Ovary (tissue), 9 donors: ENCODE data around the gene ZNF841. TPM values are rescaled to one million over a fixed set of nuclear protein-coding genes. Genes with fewer than 3 reads are reported as not detected.

Source experiments
- DNase-seq, 5 donors: peaks; one replicate each; pipeline ENCODE4 v3.0.0-alpha.2; 2019 to 2020
- H3K27ac ChIP-seq, 2 donors: fragments of 200-600 bp; one replicate each; pipeline versions ENCODE4 v1.5.1 to v1.8.0; 2019 to 2022
- H3K27me3 ChIP-seq: fragments of 200-600 bp; one replicate; pipeline ENCODE4 v1.8.0; 2022
- H3K36me3 ChIP-seq: fragments of 200-600 bp; sonication (generic); one replicate; pipeline ENCODE4 v1.5.1; 2019
- H3K4me1 ChIP-seq: one replicate; pipeline ENCODE4 v1.8.1; 2013; ENCODE audit warnings: mild to moderate bottlenecking, moderate library complexity; ENCODE audit not compliant: insufficient read depth
- H3K4me3 ChIP-seq: fragments of 200-600 bp; sonication (generic); one replicate; pipeline ENCODE4 v1.5.1; 2017
- H3K9me3 ChIP-seq, 2 donors: fragments of 200-600 bp in 1 of 2; sonication (generic) in 1 of 2; one replicate each; pipeline versions ENCODE4 v1.5.1 to v1.8.1; 2013 to 2019; ENCODE audit warnings: mild to moderate bottlenecking in 1 of 2, moderate library complexity in 1 of 2
- EP300 ChIP-seq: sonication (generic); formaldehyde crosslinking; IDR thresholded peaks from one replicate; pipeline ENCODE4 v1.6.1; 2017; ENCODE audit warnings: antibody characterized with exemption
- POLR2A ChIP-seq: fragments of 450-650 bp; IDR thresholded peaks from one replicate; pipeline ENCODE4 v1.6.1; 2017; ENCODE audit warnings: antibody characterized with exemption, mild to moderate bottlenecking, moderate library complexity
- WGBS, 3 donors: extraction: QIAGEN DNeasy Blood & Tissue Kit in 1 of 3; methylation state at CpG; one replicate each; pipeline versions ENCODE4 v1.1.5 to v1.1.7; 2013 to 2017; 5-methylcytosine and 5-hydroxymethylcytosine counted together
- intact Hi-C, 4 donors: fragments of 100-400 bp; cut with DNase I; formaldehyde crosslinking; loops; one replicate each; pipeline versions ENCODE4 v1.11.0 to v1.15.1; 2022 to 2023
- polyA plus RNA-seq, 2 donors: library from polyadenylated mRNA; stranded (reverse); fragments of 200-250 nt in 1 of 2; fragments of 350-450 nt in 1 of 2; fragmentation: Illumina TruSeq in 1 of 2; extraction: RNeasy Lipid Tissue Mini Kit (QIAGEN cat#74804) in 1 of 2; gene quantifications; one replicate each; pipeline ENCODE4 v1.2.3, GENCODE V29; 2013 to 2014
- total RNA-seq, 7 donors: library from RNA; depleted of rRNA in 2 of 7; stranded (reverse); fragments of >200 nt in 2 of 7; fragmentation: NEBNext Ultra II Directional in 3 of 7; extraction: Animal tissue kit (Norgen Biotek cat#: 25700) in 3 of 7; gene quantifications; one replicate each; pipeline versions ENCODE4 v1.1.0 to v1.2.4, GENCODE V29; 2016 to 2023
- TF ChIP-seq, protein P1 (sequence below), 3 donors: fragments of 450-650 bp in 2 of 3; fragments of 200-600 bp in 1 of 3; IDR thresholded peaks; one replicate each; pipeline versions ENCODE4 v1.5.1 to v1.8.0; 2016 to 2022; ENCODE audit warnings: antibody characterized with exemption in 3 of 3, mild to moderate bottlenecking in 1 of 3
- donor health status: DM: no; HTN: no; CAD: no; lungs with moderate emphysema.
- donor health status: DM: no; HTN: no; CAD: no.
- donor health status: Bipolar disorder and iron deficiency.
- donor health status: DM: yes; HTN: yes; CAD: no.
- donor health status: DM: no; HTN: no; CAD: no.
- donor health status: DM: yes; HTN: yes; CAD: no.

Gene ZNF841
- total and polyA plus RNA-seq, 9 donors: 13.2 to 33.9 (median 23.4) TPM

DNA sequence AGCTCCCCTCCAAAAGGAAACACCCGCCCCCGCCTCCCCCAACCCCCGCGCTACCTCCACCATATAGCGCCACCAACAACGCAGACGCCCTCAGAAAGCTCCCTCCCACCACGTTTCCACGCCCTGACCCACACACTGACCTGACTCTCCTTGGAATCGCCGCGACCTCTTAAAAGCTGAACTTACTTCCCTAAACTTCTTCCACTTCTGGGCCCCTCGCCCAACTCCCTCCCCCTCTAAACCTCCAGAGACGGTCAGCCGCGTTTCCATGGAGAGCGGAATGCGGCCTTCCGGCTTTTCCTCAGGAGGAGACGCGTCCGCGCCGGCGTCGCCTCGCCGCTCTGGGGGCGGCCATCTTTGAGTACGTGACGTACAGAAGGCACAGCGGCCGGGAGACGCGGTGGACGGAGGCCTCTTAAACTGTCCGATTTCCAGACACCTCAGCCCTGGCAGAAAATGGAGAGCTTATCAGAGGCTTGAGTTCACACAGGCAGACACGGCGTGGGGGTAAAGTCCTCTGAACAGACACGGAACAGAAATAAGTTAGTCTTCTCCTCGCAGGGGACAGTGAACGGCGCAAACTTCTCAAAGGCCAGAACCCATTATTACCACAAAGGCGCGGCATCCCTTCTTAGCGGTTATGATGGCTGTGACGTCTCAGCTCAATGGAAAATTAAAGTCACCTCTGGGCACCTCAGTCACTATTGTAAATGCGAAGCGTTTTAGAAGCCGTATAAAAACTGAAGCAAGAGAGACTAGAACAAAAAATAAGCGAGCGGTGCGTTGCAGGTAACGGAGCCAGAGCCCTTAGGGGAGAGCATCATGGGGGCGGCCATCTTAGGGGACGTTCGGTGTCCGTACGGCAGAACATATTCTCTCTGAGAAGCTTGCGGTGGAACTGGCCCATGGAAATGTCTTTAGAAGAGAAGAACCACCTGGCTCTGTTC lies 46.7 kb downstream of the ZNF841 start, which contains the start of gene ZNF432:
Gene ZNF432, minus strand, starts transcription at position 284 of the 947 bp plus-strand sequence. CDS start 1,970 bp downstream, outside the sequence.
- 0 to 1% (median 0%) methylated on average over 59 to 60 of the region's 60 CpGs for WGBS, 3 donors
- TF ChIP-seq, protein P1, sequence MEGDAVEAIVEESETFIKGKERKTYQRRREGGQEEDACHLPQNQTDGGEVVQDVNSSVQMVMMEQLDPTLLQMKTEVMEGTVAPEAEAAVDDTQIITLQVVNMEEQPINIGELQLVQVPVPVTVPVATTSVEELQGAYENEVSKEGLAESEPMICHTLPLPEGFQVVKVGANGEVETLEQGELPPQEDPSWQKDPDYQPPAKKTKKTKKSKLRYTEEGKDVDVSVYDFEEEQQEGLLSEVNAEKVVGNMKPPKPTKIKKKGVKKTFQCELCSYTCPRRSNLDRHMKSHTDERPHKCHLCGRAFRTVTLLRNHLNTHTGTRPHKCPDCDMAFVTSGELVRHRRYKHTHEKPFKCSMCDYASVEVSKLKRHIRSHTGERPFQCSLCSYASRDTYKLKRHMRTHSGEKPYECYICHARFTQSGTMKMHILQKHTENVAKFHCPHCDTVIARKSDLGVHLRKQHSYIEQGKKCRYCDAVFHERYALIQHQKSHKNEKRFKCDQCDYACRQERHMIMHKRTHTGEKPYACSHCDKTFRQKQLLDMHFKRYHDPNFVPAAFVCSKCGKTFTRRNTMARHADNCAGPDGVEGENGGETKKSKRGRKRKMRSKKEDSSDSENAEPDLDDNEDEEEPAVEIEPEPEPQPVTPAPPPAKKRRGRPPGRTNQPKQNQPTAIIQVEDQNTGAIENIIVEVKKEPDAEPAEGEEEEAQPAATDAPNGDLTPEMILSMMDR (IDR thresholded peaks at IDR 0.05): no peak
- TF ChIP-seq EP300 (no peak), POLR2A (peak; percentile 25)
- H3K4me1 ChIP-seq: no peaks in the 10 kb centered on the region
- no peaks in the 10 kb centered on the region for H3K36me3 ChIP-seq
- intact Hi-C loops: no loop called here
- H3K4me3 ChIP-seq: peak within 1 kb of the TSS; percentile 77
- DNase-seq: peak; percentile 93 to 97 (median 95)
- H3K27me3 ChIP-seq: no peaks in the 10 kb centered on the region
- H3K27ac ChIP-seq: peak within 1 kb of the TSS; percentile 47 to 94
- peaks cover 0 to 17% of the 10 kb centered on the region in 2 donors for H3K9me3 ChIP-seq

DNA sequence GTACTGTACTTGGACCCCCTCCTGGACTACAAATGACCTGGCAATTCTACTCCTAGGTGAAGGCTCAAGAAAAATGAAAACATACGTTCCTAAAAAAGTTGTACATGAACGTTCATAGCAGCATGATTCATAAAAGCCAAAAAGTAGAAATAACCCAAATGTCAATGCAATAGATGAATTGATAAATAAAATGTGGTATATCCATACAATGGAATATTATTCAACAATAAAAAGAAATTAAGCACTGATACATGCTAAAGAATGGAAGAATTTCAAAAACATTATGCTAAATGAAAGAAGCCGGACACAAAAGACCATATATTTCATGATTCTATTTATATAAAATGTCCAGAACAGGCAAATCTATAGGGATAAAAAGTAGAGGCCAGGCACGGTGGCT lies 56.4 kb downstream of the ZNF841 start:
- intact Hi-C loops: no loop called here
- Histone ChIP-seq H3K4me3 (no peak overlapping the region), H3K27me3 (no peaks in the 10 kb centered on the region), H3K27ac (no peak overlapping the region), H3K9me3 (peaks cover 7 to 77% of the 10 kb centered on the region in 2 donors), H3K36me3 (peaks cover 5% of the 10 kb centered on the region), H3K4me1 (no peaks in the 10 kb centered on the region)
- 96 to 98% (median 97%) methylated on average over 4 of the region's 4 CpGs for WGBS, 3 donors
- no peak for DNase-seq
- TF ChIP-seq EP300: no peak
- TF ChIP-seq, protein P1 (IDR thresholded peaks at IDR 0.05): no peak
- TF ChIP-seq POLR2A: no peak

DNA sequence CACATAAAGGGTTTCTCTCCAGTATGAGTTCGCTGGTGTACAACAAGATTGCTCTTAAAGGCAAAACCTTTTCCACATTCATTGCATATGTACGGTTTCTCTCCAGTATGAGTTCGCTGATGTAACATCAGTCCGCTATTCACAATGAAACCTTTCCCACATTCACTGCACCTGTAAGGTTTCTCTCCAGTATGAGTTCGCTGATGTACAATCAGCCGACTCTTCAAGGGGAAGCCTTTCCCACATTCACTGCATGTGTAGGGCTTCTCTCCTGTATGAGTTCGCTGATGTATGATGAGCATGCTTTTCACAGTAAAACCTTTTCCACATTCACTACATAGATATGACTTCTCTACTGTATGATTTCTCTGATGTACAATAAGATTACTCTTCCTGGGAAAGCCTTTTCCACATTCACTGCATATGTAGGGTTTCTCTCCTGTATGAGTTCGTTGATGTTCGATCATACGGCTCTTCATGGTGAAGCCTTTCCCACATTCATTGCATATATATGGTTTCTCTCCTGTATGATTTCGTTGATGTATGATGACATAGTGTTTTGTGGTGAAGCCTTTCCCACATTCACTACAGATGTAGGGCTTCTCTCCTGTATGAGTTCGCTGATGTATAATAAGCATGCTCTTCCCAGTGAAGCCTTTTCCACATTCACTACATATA lies 61.4 kb downstream of the ZNF841 start:
- Histone ChIP-seq H3K4me1 (no peaks in the 10 kb centered on the region), H3K36me3 (peaks cover 5% of the 10 kb centered on the region), H3K27ac (no peak overlapping the region), H3K9me3 (peaks cover 10 to 70% of the 10 kb centered on the region in 2 donors), H3K27me3 (no peaks in the 10 kb centered on the region), H3K4me3 (no peak overlapping the region)
- no peak for TF ChIP-seq POLR2A
- no peak for TF ChIP-seq EP300
- TF ChIP-seq, protein P1 (IDR thresholded peaks at IDR 0.05): no peak
- intact Hi-C loops: no loop called here
- 96 to 98% (median 97%) methylated on average over 12 of the region's 12 CpGs for WGBS, 3 donors
- no peak for DNase-seq

DNA sequence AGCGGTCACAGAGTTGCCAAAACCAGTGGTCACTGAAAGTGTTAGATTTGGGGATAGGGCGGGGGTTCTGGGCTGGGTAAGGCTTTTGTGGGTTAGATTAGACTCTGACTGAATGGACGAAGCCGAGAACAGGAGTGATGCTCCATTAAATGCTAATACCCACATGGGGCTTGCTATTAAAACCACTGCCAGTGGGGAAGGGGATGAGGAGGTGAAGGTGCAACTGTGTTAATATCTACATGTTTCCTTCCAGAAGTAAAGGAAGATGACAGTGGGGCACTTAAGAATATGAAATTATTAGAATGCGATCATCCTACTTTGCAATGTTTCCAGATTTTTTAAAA lies 66.8 kb downstream of the ZNF841 start:
- Histone ChIP-seq H3K9me3 (peaks cover 3 to 37% of the 10 kb centered on the region in 2 donors), H3K4me3 (peak overlapping the region; percentile 73), H3K36me3 (peaks cover 3% of the 10 kb centered on the region), H3K27ac (peak overlapping the region; percentile 45 to 83), H3K4me1 (peaks cover 4% of the 10 kb centered on the region), H3K27me3 (no peaks in the 10 kb centered on the region)
- intact Hi-C loops: no loop called here
- DNase-seq: no peak
- TF ChIP-seq, protein P1 (IDR thresholded peaks at IDR 0.05): no peak
- TF ChIP-seq POLR2A: no peak
- no peak for TF ChIP-seq EP300
- 16 to 18% (median 17%) methylated on average over 5 of the region's 5 CpGs for WGBS, 3 donors
